ENCODE data around the gene AGAP5. TPM values are rescaled to one million over a fixed set of nuclear protein-coding genes. Genes with fewer than 3 reads are reported as not detected.

AGAP5 gene
- total RNA-seq, 2 experiments from 2014 or later = 8.1 to 9.3 TPM

DNA sequence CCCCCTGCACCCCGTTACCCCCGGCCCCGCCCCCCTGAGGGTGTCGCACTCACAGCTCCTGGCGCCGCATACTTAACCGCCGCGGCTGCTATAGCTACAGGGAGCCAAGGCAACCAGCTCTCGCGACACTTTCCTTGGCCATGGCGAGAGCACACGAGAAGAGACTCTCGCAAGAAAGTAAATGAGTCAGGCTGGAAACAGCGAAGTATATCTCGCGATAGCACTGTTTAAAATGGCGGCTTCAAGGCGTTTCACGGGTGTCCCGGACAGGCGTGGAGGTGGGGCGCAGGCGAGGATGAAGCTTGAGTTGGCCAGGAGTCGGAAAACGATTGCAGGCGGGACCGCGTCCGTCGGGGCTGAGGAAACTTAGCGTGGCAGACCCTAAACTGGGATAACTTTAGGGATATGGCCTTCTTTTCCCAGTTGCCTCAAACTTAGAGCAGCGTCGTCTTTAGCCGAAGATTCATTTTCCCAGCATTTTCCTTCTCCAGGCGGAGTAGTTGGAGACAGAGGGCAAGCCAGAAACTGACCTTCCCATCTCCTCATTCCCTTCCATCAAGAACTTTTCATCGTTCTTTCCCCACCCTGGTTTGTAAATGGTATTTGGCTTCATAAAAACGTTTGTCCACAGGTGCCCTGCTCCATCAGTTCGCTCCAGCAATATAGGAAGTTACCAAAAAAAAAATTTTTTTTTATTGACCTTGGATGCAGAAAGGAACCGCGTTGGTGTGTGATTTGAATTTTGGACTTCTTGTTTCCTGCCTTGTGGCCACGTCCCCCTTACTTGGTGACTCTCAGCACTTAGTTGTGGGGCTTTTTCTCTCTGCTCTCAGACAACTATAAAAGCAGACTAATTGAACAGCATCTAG is 71.8 kb downstream of the AGAP5 start:
- ChIA-PET POLR2A (interaction anchor here (0.8 to 1.5 kb wide), 12 partner anchors 11 to 458 kb away, joined by 3 to 18 read pairs (median 4); partner anchors contain the start of genes DNAJC9, ECD, FAM149B1 and MRPS16), CTCF (interaction anchor here (0.7 to 2.5 kb wide), 5 partner anchors 15 to 529 kb away, joined by 3 to 19 read pairs (median 4); partner anchors contain the start of gene P4HA1)
- H3K4me1 Mint-ChIP-seq = peaks cover 27% of the 10 kb centered on the region
- H3K4me3 Mint-ChIP-seq = peak overlapping the region; percentile 98
- peak; percentile 96 for DNase-seq
- peaks cover 6% of the 10 kb centered on the region for H3K36me3 Mint-ChIP-seq (ENCODE audit: low read depth)
- no peaks in the 10 kb centered on the region for H3K27me3 Mint-ChIP-seq
- peak overlapping the region; percentile 91 for H3K27ac Mint-ChIP-seq
- no peaks in the 10 kb centered on the region for H3K9me3 Mint-ChIP-seq

DNA sequence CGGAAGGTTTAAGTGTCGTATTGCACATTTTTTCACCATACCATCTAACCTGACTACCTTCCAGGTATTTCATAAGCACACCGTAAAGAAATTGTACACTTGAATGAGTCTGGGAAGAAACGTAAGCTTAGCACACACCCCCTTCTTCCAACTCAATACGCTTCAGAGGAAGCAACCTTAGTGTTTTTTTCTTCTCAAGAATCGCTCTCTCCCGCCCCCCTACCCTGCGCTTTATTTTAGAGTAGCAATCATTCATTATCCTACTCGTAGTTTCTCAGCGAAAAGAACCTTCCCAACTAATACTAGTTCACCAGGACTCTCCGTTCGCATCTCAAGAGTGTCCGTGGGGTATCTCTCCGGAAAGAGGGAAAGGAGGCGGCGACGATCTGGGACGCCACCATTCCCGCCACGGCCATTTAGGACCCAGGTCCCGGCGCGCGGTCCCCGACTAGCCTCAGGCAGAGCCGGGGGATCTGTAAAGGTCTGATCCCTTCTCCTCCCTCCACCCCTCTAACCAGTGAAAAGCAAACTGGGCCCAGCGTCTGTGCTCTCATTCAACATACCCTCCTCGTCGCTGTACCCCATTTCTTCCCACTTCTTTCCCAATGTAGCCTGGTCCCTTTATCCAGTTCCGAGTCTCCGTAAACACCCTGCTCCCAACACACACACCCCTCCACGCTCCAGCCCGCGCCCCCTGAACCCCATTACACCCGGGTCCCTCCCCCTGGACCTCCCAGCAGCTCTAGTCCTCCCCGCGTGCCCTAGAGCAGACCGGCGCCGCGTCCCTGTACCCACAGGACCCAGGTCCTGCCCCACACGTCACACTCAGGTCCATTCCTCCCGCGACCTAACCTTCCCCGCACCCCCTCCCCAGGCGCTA is 72.7 kb downstream of the AGAP5 start:
- Mint-ChIP-seq H3K4me3 (peak overlapping the region; percentile 98), H3K27ac (peak overlapping the region; percentile 22), H3K4me1 (peaks cover 27% of the 10 kb centered on the region), H3K27me3 (no peaks in the 10 kb centered on the region), H3K9me3 (no peaks in the 10 kb centered on the region), H3K36me3 (ENCODE audit: low read depth) (peaks cover 6% of the 10 kb centered on the region)
- CTCF ChIA-PET = interaction anchor here (0.7 to 2.5 kb wide), 5 partner anchors 14 to 528 kb away, joined by 3 to 19 read pairs (median 4); partner anchors contain the start of gene P4HA1
- POLR2A ChIA-PET = interaction anchor here (0.8 to 1.5 kb wide), 11 partner anchors 12 to 457 kb away, joined by 3 to 18 read pairs (median 4); partner anchors contain the start of genes DNAJC9, ECD, FAM149B1 and MRPS16
- DNase-seq = no peak

Other genes with a start within 250 kb of the AGAP5 start
- 10 to 100 TPM; 53.4 to 55.4 TPM for gene PPP3CB, start 202.1 kb downstream of the AGAP5 start, total RNA-seq
- 1 to 10 TPM; 3.0 to 3.4 TPM for gene USP54, start 106.8 kb downstream of the AGAP5 start, total RNA-seq
- gene MYOZ1, start 56.6 kb downstream of the AGAP5 start, total RNA-seq = not detected
- gene SYNPO2L, start 42.1 kb downstream of the AGAP5 start, total RNA-seq = not detected
- gene SEC24C, start 46.3 kb upstream of the AGAP5 start, total RNA-seq = 100 to 1,000 TPM; 106 to 108 TPM
- 10 to 100 TPM; 31.4 to 34.6 TPM for gene CHCHD1, start 83.9 kb upstream of the AGAP5 start, total RNA-seq
- gene ZSWIM8, start 87.5 kb upstream of the AGAP5 start, total RNA-seq = 10 to 100 TPM; 88.0 to 92.2 TPM
- 10 to 100 TPM; 58.3 to 58.4 TPM for gene NDST2, start 113.5 kb upstream of the AGAP5 start, total RNA-seq
- gene CAMK2G, start 176.4 kb upstream of the AGAP5 start, total RNA-seq = 10 to 100 TPM; 46.4 to 48.5 TPM
- 1 to 10 TPM; 3.0 to 5.3 TPM for gene PLAU, start 213.0 kb upstream of the AGAP5 start, total RNA-seq

Measured in activated CD4-positive, alpha-beta memory T cell treated with anti-CD3 and anti-CD28 coated beads, Interleukin-2, amount 10 ng/mL, durations not matched to agents 7 days and 5 days (primary cell).